ENCODE measurements around the gene ZCWPW2. TPM values are rescaled to one million over a fixed set of nuclear protein-coding genes. Genes with fewer than 3 reads are reported as not detected.

Gene ZCWPW2
- total RNA-seq, 1 experiment from 2014 or later, result 0.81 TPM

DNA sequence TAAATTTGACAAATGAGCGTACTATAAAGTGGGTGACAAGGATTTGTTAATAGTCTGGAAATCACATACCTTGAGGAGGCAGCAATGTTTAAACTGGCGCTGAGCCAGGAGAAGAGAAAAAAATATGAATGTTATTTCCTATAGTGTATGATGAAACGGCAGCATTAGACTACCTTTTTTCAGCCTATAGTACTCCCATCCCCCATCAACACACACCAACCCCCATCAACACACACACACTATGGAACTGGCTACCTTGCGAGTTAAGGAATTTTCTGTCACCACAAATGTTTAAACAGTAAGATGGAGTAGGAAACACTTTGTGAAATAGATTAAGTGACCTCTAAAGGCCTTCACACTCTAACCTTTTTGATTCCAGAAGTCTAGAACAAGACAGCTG lies 46.8 kb upstream of the ZCWPW2 start:
- intact Hi-C loops (cut with micrococcal nuclease; ENCODE audit: unreplicated experiment), result no loop called here
- Histone ChIP-seq H3K27me3 (ENCODE audit: insufficient read depth, low read depth) (no peaks in the 10 kb centered on the region), H3K27ac (no peak overlapping the region), H3K36me3 (ENCODE audit: low read depth) (no peaks in the 10 kb centered on the region), H3K4me1 (replicated peaks; ENCODE audit: insufficient read depth) (no peaks in the 10 kb centered on the region), H2AFZ (no peak overlapping the region), H4K20me1 (ENCODE audit: insufficient read depth) (no peaks in the 10 kb centered on the region; the same call in 1 of the 2 replicates), H3K9me3 (ENCODE audit: insufficient read depth, low read depth) (no peaks in the 10 kb centered on the region), H3K4me2 (no peak overlapping the region), H3K79me2 (ENCODE audit: low read depth) (no peaks in the 10 kb centered on the region), H3F3A (ENCODE audit: insufficient read depth, low read depth) (no peaks in the 10 kb centered on the region), H3K9me2 (ENCODE audit: insufficient read depth) (no peaks in the 10 kb centered on the region), H3K4me3 (no peak overlapping the region)
- POLR2A ChIA-PET (ENCODE audit: unreplicated experiment), result no interaction called here
- CTCF ChIA-PET, result no interaction called here
- no peak for TF ChIP-seq EZH2 (IDR thresholded peaks at IDR 0.05; ENCODE audit: low read depth)
- no TSS peak for BruUV-seq (replicated peaks)
- DNase-seq, result no peak

DNA sequence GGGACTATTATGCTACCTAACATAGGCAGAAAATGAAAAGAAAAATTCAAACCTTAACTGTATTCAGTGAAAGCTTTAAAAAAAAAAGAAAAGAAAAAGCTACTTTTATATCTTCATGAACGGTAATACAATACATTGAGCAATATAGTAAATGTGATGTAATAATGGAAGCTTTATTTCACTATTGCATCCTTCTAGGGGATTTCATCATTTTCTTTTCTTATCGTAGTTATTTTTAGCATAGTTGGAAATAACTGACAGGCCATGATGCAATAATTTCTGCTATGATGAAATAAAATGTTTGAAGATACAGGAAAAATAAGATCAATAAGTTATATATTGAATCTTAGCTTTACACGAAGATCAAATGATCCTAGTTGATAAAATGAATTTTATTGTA lies 40.3 kb upstream of the ZCWPW2 start:
- DNase-seq, result no peak
- H3K4me2 ChIP-seq, result no peak overlapping the region
- no peaks in the 10 kb centered on the region for H3K79me2 ChIP-seq (ENCODE audit: low read depth)
- ChIA-PET CTCF (interaction anchor here (1.3 kb wide), 1 partner anchor 596 kb away, joined by 3 read pairs; no protein-coding TSS in a partner anchor), POLR2A (ENCODE audit: unreplicated experiment) (no interaction called here)
- H4K20me1 ChIP-seq (ENCODE audit: insufficient read depth), result no peaks in the 10 kb centered on the region
- no TSS peak for BruUV-seq (replicated peaks)
- H3K9me2 ChIP-seq (ENCODE audit: insufficient read depth), result no peaks in the 10 kb centered on the region
- H3F3A ChIP-seq (ENCODE audit: insufficient read depth, low read depth), result no peaks in the 10 kb centered on the region
- H3K9me3 ChIP-seq (ENCODE audit: insufficient read depth, low read depth), result no peaks in the 10 kb centered on the region
- no peak overlapping the region for H2AFZ ChIP-seq
- intact Hi-C loops (cut with micrococcal nuclease; ENCODE audit: unreplicated experiment), result no loop called here
- TF ChIP-seq, protein P1, sequence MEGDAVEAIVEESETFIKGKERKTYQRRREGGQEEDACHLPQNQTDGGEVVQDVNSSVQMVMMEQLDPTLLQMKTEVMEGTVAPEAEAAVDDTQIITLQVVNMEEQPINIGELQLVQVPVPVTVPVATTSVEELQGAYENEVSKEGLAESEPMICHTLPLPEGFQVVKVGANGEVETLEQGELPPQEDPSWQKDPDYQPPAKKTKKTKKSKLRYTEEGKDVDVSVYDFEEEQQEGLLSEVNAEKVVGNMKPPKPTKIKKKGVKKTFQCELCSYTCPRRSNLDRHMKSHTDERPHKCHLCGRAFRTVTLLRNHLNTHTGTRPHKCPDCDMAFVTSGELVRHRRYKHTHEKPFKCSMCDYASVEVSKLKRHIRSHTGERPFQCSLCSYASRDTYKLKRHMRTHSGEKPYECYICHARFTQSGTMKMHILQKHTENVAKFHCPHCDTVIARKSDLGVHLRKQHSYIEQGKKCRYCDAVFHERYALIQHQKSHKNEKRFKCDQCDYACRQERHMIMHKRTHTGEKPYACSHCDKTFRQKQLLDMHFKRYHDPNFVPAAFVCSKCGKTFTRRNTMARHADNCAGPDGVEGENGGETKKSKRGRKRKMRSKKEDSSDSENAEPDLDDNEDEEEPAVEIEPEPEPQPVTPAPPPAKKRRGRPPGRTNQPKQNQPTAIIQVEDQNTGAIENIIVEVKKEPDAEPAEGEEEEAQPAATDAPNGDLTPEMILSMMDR (conservative IDR thresholded peaks at IDR 0.05), result no peak
- TF ChIP-seq EZH2 (IDR thresholded peaks at IDR 0.05; ENCODE audit: low read depth), result no peak
- H3K4me1 ChIP-seq (replicated peaks; ENCODE audit: insufficient read depth), result no peaks in the 10 kb centered on the region
- no peaks in the 10 kb centered on the region for H3K36me3 ChIP-seq (ENCODE audit: low read depth)
- no peak overlapping the region for H3K4me3 ChIP-seq
- no peak overlapping the region for H3K27ac ChIP-seq
- H3K27me3 ChIP-seq (ENCODE audit: insufficient read depth, low read depth), result no peaks in the 10 kb centered on the region

DNA sequence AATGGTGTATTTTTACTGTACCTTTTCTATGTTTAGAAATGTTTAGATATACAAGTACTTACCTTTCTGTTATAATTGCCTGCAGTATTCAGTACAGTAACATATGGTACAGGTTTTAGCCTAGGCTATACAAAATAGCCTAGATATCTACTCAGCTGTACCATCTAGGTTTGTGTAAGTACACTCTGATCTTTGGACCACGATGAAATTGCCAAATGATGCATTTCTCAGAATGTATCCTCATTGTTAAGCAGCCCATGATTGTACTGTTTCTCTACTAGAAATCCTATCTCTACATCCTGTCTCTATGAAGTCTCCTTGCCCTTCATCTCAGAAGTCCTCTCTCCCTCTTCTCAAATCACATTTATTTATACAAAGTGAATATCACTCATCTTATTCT lies 32.8 kb upstream of the ZCWPW2 start:
- Histone ChIP-seq H3K9me2 (ENCODE audit: insufficient read depth) (no peaks in the 10 kb centered on the region), H3K27ac (no peak overlapping the region), H3K4me3 (no peak overlapping the region), H3K9me3 (ENCODE audit: insufficient read depth, low read depth) (no peaks in the 10 kb centered on the region), H4K20me1 (ENCODE audit: insufficient read depth) (no peaks in the 10 kb centered on the region), H3K4me2 (no peak overlapping the region), H3K36me3 (ENCODE audit: low read depth) (0 out of 2 replicates have a peak, but pooled peaks cover 8% of the 10 kb centered on the region), H3K79me2 (ENCODE audit: low read depth) (no peaks in the 10 kb centered on the region), H3F3A (ENCODE audit: insufficient read depth, low read depth) (no peaks in the 10 kb centered on the region), H2AFZ (no peak overlapping the region), H3K27me3 (ENCODE audit: insufficient read depth, low read depth) (no peaks in the 10 kb centered on the region), H3K4me1 (replicated peaks; ENCODE audit: insufficient read depth) (no peaks in the 10 kb centered on the region)
- POLR2A ChIA-PET (ENCODE audit: unreplicated experiment), result no interaction called here
- intact Hi-C loops (cut with micrococcal nuclease; ENCODE audit: unreplicated experiment), result no loop called here
- CTCF ChIA-PET, result no interaction called here
- TF ChIP-seq, protein P1 (conservative IDR thresholded peaks at IDR 0.05), result no peak
- TF ChIP-seq EZH2 (IDR thresholded peaks at IDR 0.05; ENCODE audit: low read depth), result no peak
- no TSS peak for BruUV-seq (replicated peaks)
- no peak for DNase-seq

DNA sequence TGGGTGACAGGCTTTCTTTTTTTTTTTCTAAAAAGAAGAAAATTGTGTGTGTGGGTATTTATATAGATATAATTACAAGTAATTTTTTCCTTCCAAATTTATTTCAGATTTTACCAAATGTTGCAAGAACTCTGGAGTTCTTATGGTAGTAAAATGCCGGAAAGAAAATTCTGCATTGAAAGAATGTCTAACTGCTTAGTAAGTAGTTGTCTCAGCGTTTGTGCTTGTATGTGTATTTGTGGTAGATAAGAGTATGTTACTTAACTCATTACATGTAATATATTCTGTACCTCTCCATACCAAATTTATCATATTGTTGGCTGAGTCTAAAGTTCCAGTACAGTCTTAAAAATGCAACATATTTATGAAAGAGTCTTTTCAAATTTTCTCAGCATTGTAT lies 32.3 kb upstream of the ZCWPW2 start:
- no peaks in the 10 kb centered on the region for H4K20me1 ChIP-seq (ENCODE audit: insufficient read depth)
- no TSS peak for BruUV-seq (replicated peaks)
- DNase-seq, result no peak
- H3K4me2 ChIP-seq, result no peak overlapping the region
- H2AFZ ChIP-seq, result no peak overlapping the region
- intact Hi-C loops (cut with micrococcal nuclease; ENCODE audit: unreplicated experiment), result no loop called here
- H3F3A ChIP-seq (ENCODE audit: insufficient read depth, low read depth), result no peaks in the 10 kb centered on the region
- H3K9me3 ChIP-seq (ENCODE audit: insufficient read depth, low read depth), result no peaks in the 10 kb centered on the region
- H3K79me2 ChIP-seq (ENCODE audit: low read depth), result no peaks in the 10 kb centered on the region
- H3K4me3 ChIP-seq, result no peak overlapping the region
- H3K27ac ChIP-seq, result no peak overlapping the region
- no peaks in the 10 kb centered on the region for H3K27me3 ChIP-seq (ENCODE audit: insufficient read depth, low read depth)
- TF ChIP-seq EZH2 (IDR thresholded peaks at IDR 0.05; ENCODE audit: low read depth), result no peak
- TF ChIP-seq, protein P1 (conservative IDR thresholded peaks at IDR 0.05), result no peak
- no peaks in the 10 kb centered on the region for H3K4me1 ChIP-seq (replicated peaks; ENCODE audit: insufficient read depth)
- no peaks in the 10 kb centered on the region for H3K9me2 ChIP-seq (ENCODE audit: insufficient read depth)
- ChIA-PET POLR2A (ENCODE audit: unreplicated experiment) (no interaction called here), CTCF (no interaction called here)
- 0 out of 2 replicates have a peak, but pooled peaks cover 8% of the 10 kb centered on the region for H3K36me3 ChIP-seq (ENCODE audit: low read depth)

Measured in PC-9 (cell line).